ENCODE results near the gene SEMA7A. TPM values are rescaled to one million over a fixed set of nuclear protein-coding genes. Genes with fewer than 3 reads are reported as not detected.

Gene SEMA7A
- total and polyA plus RNA-seq, 9 of the 15 experiments (the other 6 are each of a cell fraction or from before 2014, with no cell fraction given), result 0.04 to 8.2 (median 5.4) TPM; not detected in 1

GRCh38 chr15:74433592-74434262 lies at the start of gene SEMA7A (continued):
- TF ChIP-seq POLR2B (IDR thresholded peaks at IDR 0.05; ENCODE audit: low read depth, partially characterized antibody) (peak; percentile 49), C11orf30 (IDR thresholded peaks at IDR 0.05; ENCODE audit: low read depth) (no peak), ZNF512 (tag; IDR thresholded peaks at IDR 0.05) (no peak), HES1 (IDR thresholded peaks at IDR 0.05; ENCODE audit: low read depth) (no peak), HDAC8 (tag; IDR thresholded peaks at IDR 0.05) (no peak), CREBBP (IDR thresholded peaks at IDR 0.05; ENCODE audit: low read depth, low read length) (no peak), ZNF140 (CRISPR knock-in tag; IDR thresholded peaks at IDR 0.05) (no peak), STAT5A (IDR thresholded peaks at IDR 0.05; ENCODE audit: borderline replicate concordance, low read length) (no peak), GMEB1 (CRISPR knock-in tag; IDR thresholded peaks at IDR 0.05) (peak; percentile 66; the same call in 1 of the 2 replicates), FOSL1 (tag; conservative IDR thresholded peaks at IDR 0.05) (no peak; the same call in 1 of the 2 replicates), MAFG (tag; conservative IDR thresholded peaks at IDR 0.05) (no peak), XRCC4 (IDR thresholded peaks at IDR 0.05; ENCODE audit: extremely low read depth, insufficient read depth, insufficient read length) (no peak)
- TF ChIP-seq, protein P1, sequence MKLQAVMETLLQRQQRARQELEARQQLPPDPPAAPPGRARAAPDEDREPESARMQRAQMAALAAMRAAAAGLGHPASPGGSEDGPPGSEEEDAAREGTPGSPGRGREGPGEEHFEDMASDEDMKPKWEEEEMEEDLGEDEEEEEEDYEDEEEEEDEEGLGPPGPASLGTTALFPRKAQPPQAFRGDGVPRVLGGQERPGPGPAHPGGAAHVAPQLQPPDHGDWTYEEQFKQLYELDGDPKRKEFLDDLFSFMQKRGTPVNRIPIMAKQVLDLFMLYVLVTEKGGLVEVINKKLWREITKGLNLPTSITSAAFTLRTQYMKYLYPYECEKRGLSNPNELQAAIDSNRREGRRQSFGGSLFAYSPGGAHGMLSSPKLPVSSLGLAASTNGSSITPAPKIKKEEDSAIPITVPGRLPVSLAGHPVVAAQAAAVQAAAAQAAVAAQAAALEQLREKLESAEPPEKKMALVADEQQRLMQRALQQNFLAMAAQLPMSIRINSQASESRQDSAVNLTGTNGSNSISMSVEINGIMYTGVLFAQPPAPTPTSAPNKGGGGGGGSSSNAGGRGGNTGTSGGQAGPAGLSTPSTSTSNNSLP (IDR thresholded peaks at IDR 0.05; ENCODE audit: borderline replicate concordance, low read depth, low read length), result no peak
- TF ChIP-seq, protein P2, sequence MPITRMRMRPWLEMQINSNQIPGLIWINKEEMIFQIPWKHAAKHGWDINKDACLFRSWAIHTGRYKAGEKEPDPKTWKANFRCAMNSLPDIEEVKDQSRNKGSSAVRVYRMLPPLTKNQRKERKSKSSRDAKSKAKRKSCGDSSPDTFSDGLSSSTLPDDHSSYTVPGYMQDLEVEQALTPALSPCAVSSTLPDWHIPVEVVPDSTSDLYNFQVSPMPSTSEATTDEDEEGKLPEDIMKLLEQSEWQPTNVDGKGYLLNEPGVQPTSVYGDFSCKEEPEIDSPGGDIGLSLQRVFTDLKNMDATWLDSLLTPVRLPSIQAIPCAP (CRISPR knock-in tag; IDR thresholded peaks at IDR 0.05; ENCODE audit: borderline replicate concordance), result no peak
- TF ChIP-seq, protein P3, sequence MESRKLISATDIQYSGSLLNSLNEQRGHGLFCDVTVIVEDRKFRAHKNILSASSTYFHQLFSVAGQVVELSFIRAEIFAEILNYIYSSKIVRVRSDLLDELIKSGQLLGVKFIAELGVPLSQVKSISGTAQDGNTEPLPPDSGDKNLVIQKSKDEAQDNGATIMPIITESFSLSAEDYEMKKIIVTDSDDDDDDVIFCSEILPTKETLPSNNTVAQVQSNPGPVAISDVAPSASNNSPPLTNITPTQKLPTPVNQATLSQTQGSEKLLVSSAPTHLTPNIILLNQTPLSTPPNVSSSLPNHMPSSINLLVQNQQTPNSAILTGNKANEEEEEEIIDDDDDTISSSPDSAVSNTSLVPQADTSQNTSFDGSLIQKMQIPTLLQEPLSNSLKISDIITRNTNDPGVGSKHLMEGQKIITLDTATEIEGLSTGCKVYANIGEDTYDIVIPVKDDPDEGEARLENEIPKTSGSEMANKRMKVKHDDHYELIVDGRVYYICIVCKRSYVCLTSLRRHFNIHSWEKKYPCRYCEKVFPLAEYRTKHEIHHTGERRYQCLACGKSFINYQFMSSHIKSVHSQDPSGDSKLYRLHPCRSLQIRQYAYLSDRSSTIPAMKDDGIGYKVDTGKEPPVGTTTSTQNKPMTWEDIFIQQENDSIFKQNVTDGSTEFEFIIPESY (CRISPR knock-in tag; IDR thresholded peaks at IDR 0.05), result no peak
- TF ChIP-seq, protein P4, sequence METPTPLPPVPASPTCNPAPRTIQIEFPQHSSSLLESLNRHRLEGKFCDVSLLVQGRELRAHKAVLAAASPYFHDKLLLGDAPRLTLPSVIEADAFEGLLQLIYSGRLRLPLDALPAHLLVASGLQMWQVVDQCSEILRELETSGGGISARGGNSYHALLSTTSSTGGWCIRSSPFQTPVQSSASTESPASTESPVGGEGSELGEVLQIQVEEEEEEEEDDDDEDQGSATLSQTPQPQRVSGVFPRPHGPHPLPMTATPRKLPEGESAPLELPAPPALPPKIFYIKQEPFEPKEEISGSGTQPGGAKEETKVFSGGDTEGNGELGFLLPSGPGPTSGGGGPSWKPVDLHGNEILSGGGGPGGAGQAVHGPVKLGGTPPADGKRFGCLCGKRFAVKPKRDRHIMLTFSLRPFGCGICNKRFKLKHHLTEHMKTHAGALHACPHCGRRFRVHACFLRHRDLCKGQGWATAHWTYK (CRISPR knock-in tag; IDR thresholded peaks at IDR 0.05), result no peak

Measured in K562 (cell line).